SHP77 treated with DMSO at 0.1 percent for 48 hours (cell line): Measurements from ENCODE around the gene TRIM41.
"Not testable (repeated sequence)": the region's sequence is repeated elsewhere in the genome, so short reads cannot be mapped to it uniquely, and the experiment has no call there.

Source experiments
- DNase-seq: peaks from one replicate; lab custom pipeline; 2025; lab: John Stamatoyannopoulos, UW

Gene TRIM41

GRCh38 chr5:181193656-181194055 is 29.4 kb upstream of the TRIM41 start:
- no peak for DNase-seq

GRCh38 chr5:181194489-181195248 is 28.4 kb upstream of the TRIM41 start:
- no peak for DNase-seq

GRCh38 chr5:181195249-181195761 is 27.8 kb upstream of the TRIM41 start:
- no peak for DNase-seq

GRCh38 chr5:181197326-181197951 is 25.6 kb upstream of the TRIM41 start:
- DNase-seq, result no peak

- no peak for DNase-seq
Observed at GRCh38 chr5:181198106-181198685, 24.9 kb upstream of the TRIM41 start.

GRCh38 chr5:181198905-181199519 is 24.1 kb upstream of the TRIM41 start:
- DNase-seq, result no peak

GRCh38 chr5:181199881-181200638 is 23.0 kb upstream of the TRIM41 start:
- no peak for DNase-seq

GRCh38 chr5:181200816-181201215 is 22.3 kb upstream of the TRIM41 start:
- no peak for DNase-seq

- DNase-seq, result no peak
Observed at GRCh38 chr5:181203093-181203711, 19.9 kb upstream of the TRIM41 start.

GRCh38 chr5:181203777-181204112 is 19.3 kb upstream of the TRIM41 start:
- DNase-seq, result no peak

- no peak for DNase-seq
Observed at GRCh38 chr5:181204113-181204825, 18.8 kb upstream of the TRIM41 start.

GRCh38 chr5:181204826-181205760 is 18.0 kb upstream of the TRIM41 start, which contains the start of gene TRIM7:
Gene TRIM7, minus strand, starts transcription at chr5:181205196. Its CDS starts 86 bp downstream, at chr5:181205110.
- DNase-seq, result no peak

- no peak for DNase-seq
Observed at GRCh38 chr5:181205761-181206649, 17.1 kb upstream of the TRIM41 start.

GRCh38 chr5:181207214-181207959 is 15.7 kb upstream of the TRIM41 start:
- no peak for DNase-seq

- DNase-seq, result no peak
Observed at GRCh38 chr5:181207960-181208253, 15.2 kb upstream of the TRIM41 start.

GRCh38 chr5:181209006-181209405 is 14.1 kb upstream of the TRIM41 start:
- DNase-seq, result not testable (repeated sequence)

GRCh38 chr5:181210148-181210547 is 12.9 kb upstream of the TRIM41 start:
- DNase-seq, result not testable (repeated sequence)

- not testable (repeated sequence) for DNase-seq
Observed at GRCh38 chr5:181210698-181211097, 12.4 kb upstream of the TRIM41 start.
